Stimulated activated CD8-positive, alpha-beta memory T cell treated with anti-CD3 and anti-CD28 coated beads, Interleukin-12 subunit alpha, Interleukin-12 subunit beta, amount 100 ng/mL, for 24 hours (primary cell): ENCODE measurements around the gene PPP2R1B.
A peak's percentile ranks its signal among the peaks of the same experiment; 100 is the strongest.
"Not testable (repeated sequence)": the region's sequence is repeated elsewhere in the genome, so short reads cannot be mapped to it uniquely, and the experiment has no call there.

Experiments used
- DNase-seq: peaks from one replicate; pipeline ENCODE4 v3.0.0-alpha.2; 2020; ENCODE audit errors: extremely low read depth

Gene PPP2R1B

DNA sequence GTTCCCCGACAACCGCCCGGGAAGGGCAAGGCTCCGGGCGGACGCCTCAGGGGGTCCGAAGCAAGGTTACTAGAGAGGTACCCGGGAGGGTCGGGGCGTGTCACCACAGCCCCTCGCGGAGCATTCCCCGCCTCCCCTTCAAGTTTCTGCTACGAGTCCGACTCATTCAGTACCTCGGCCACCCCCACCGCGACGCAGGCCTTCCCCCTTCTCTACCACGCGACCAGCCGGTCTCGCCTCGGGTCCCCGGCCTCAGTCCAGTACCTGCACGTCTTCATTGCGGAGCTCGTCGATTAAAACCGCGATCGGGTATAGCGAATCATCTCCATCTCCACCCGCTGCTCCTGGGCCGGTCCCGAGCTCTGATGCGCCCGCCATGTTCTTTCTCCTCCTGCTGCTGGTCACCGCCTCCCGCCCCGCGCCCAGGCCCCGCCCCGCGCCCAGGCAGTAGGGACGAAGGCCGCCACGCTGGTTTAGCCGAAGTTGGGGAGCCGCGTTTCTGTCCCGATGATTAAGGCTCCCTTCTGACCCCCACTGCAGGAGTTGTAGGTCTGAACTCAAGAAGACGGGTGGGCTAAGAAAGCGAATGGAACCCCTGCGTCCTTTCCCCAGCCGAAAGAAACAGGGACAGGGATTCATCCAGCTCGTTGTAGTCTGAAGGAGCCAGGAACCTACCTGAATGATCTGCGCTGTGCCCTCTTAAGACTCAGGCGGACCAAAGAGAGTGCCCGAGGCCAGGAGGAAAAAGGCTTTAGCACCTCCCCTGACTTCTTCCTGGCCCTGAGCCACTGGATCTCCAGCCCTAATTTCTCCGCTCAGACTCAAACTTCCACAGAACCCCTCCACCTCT is at the start of gene PPP2R1B:
TSS of gene PPP2R1B (minus strand) at position 406 of the 850 bp plus-strand sequence. CDS start at position 378, 28 bp downstream.
- DNase-seq, result peak; percentile 42

DNA sequence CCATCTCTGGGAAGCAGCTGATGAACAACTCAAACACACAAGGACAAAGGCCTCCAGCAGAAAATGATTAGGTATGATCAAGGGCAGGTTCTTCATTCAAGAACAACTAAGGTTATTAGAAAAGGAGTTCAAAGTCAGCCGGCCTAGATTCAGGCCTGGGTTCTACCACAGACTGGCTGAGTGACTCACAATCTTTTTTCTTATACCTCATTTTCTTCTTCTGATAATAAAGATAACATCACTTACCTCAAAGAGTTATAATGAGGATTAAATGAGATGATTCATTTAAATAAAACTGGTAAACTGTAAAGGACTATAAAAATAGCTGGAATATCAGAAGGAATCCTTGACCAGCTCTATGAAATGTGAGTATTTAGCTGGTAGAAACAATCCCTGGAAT is 49.3 kb upstream of the PPP2R1B start:
- no peak for DNase-seq

DNA sequence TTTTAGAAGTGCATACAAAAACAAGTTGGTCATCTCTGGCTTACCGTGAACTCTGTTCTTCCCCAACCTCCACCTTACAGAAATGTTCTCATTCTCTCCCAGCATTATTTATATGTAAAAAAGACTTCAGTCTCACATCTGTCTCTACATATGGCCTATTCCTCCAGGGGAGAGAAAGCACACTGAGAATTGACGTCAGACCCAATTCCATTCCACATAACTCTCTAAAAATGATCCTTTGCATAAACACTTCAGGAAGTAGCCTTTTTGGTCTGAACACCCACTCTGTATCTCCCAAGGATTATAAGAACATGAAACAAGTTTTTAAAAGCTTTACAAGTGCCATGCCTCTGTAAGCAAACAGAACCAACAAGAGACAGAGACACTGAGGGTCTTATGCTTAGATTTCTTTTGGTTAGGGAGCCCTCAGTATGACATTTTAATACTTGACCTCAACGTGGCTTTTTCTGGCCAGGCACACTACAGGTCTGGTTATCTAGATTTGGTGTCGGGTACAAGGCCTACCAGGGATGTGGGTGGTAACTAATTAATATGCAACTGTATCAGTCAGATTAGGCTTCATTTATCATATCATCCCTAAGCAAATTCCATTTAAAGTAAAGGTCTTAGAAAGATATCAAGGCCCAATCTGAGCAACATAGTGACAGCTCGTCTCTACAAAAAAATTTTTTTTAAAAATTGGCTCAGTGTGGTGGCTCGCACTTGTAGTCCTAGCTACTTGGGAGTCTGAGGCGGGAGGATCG is 48.5 kb upstream of the PPP2R1B start:
- DNase-seq, result no peak

DNA sequence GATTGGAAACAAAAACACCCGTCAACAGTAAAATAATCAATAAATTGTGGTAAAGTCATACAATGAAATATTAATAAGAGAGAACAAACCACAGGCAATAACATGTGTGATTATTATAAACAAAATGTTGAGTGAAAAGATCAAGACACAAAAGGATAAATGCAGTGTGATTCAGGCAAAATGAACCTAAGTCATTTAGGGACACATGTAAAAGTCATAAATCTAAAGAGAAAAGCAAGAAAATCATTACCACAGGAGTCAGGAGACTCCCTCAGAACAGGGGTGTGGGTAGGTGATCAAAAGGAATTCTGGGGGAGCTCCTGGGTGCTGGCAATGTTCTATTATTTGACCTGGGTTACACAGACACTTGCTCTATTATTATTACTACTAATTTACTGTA is 47.9 kb upstream of the PPP2R1B start:
- no peak for DNase-seq

GRCh38 chr11:111812211-111812610 is 46.0 kb upstream of the PPP2R1B start:
- DNase-seq, result no peak

DNA sequence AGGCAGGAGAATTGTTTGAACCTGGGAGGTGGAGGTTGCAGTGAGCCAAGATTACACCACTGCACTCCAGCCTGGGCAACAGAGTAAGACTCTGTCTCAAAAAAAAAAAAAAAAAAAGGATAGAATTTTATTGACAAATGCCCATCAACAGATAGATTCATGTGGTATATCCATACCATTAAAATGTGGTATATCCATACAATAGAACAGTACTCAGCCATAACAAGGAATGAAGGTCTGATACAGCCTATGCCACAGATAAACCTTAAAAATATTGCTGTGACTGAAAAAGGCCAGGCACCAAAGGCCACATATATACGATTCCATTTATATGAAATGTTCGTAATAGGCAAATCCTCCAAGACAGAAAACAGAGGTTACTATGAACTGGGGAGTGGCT is 45.3 kb upstream of the PPP2R1B start:
- no peak for DNase-seq

DNA sequence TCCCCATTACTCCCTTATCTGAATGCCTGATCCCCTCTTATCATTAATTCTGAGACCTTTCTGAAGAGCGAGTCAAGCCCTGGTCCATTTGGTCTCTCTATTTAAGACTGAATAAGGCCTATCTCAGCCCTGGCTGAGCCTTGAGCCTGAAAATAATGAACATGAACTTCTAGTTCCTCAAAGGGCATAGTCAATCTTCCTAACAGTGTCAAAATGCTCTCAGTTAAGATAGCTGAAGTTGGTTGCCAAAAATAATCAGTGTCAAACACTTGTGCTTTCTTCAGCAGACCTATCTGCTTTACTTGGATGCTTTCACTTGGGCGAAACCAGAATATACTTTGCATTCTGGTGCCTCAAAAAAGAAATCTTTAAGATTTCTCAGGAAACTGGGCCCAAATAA is 42.6 kb upstream of the PPP2R1B start:
- no peak for DNase-seq

GRCh38 chr11:111808063-111808588 is 41.9 kb upstream of the PPP2R1B start:
- no peak for DNase-seq

GRCh38 chr11:111807076-111807475 is 40.9 kb upstream of the PPP2R1B start:
- no peak for DNase-seq

GRCh38 chr11:111801135-111801534 is 34.9 kb upstream of the PPP2R1B start:
- DNase-seq, result no peak

- DNase-seq, result no peak
Measured at GRCh38 chr11:111798279-111798678, 32.1 kb upstream of the PPP2R1B start.

DNA sequence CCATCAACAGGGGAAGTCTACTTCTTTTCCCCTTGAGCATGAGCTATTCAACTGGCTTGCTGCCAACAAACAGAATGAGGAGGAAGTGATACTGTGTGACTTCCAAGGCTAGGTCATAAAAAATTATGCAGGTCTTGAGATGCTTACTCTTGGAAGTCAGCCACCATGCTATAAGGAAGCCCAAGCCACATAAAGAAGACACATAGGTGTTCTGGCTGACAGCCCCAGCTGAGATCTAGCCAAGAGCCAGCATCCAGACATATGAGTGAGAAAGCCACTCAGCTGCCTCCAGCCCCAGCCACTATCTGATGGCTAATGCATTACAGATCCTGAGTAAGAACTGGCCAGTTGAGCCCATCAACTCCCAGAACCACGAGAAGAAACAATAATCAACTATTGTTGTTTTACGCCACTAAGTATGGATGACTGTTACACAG is 31.0 kb upstream of the PPP2R1B start:
- DNase-seq, result no peak

DNA sequence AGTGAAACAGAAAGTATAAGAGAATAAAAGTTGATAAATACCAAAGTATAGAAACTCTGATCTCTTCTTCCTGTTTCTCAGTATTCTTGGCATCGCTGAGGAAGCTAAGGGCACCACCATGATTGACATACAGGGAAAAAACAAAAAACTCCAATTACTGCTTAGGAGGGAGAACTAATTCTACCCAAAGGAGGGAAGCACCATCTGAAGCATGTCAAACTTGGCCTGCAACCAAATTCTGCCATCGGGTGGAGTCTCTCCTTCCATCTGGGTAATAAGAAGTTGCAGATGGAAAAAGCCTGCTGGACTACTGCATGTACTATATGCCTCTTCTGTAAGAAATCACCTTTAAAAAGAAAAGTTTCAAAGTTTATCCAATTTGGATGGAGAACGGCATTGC is 30.5 kb upstream of the PPP2R1B start:
- no peak for DNase-seq

DNA sequence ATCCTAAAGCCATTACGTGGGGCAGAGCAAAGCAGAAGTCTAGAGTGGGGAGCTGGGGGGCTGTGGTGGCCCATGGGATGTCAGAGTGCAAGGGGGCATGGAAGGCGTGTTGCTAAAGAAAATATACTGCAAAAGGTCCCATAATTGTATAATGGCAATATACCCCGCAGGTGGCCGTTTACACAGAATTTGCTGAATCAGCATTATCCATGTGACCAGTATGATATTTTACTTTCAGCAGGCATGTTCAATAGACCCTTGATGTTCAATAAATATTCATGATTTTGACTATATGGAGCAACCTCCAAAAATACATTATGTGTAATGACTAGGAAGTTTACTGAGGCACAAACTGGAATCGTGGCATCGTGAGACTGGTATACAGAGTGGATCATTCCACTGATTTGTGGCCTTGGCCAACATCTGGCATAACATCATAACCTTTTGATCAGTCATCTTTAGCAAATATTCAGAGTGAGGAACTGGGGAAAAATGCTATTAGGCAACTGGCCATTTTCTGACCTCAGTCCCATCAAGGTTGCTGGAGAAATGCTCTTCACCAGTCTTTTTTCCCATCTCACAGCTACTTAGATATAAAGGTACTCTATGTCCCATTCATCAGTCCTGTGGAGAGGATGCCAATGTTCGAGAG is 29.3 kb upstream of the PPP2R1B start:
- no peak for DNase-seq

DNA sequence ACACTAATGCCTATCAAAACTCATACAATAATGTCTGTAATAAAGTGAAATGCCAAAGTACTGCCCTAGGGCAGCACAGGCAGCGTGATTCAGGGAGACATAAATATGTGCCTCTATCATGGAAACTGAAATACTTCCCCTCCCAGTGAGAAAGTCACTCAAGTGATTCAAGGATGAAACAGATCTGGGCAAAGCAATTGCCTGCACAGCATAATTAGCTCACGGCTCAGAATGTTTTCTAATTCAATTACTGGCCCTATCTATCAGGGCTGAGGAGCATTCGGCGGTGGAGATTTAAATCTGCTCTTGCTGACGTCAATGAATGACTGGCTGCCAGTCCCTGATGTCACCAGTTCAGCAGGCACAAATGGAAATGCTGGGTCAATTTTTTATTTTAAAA is 27.7 kb upstream of the PPP2R1B start:
- DNase-seq, result no peak

- DNase-seq, result no peak
Measured at GRCh38 chr11:111792955-111793500, 26.8 kb upstream of the PPP2R1B start.

GRCh38 chr11:111792314-111792713 is 26.1 kb upstream of the PPP2R1B start:
- DNase-seq, result no peak

- no peak for DNase-seq
Measured at GRCh38 chr11:111788464-111788863, 22.3 kb upstream of the PPP2R1B start.

GRCh38 chr11:111788051-111788450 is 21.9 kb upstream of the PPP2R1B start:
- no peak for DNase-seq

GRCh38 chr11:111785886-111786412 is 19.8 kb upstream of the PPP2R1B start:
- no peak for DNase-seq

- DNase-seq, result no peak
Measured at GRCh38 chr11:111785076-111785475, 18.9 kb upstream of the PPP2R1B start.

DNA sequence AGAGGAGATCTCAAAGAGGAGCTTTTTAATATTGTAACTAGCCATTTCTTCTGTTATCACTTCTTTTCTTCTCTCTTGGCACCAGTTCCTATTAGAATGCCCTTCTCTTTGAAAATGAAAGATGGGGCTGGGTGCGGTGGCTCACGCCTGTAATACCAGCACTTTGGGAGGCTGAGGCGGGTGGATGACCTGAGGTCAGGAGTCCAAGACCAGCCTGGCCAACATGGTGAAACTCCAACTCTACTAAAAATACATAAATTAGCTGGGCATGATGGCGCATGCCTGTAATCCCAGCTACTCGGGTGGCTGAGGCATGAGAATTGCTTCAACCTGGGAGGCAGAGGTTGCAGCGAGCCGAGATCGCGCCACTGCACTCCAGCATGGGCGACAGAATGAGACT is 18.1 kb upstream of the PPP2R1B start:
- DNase-seq, result not testable (repeated sequence)
